Mucosa of stomach (tissue), 1 donor: ENCODE measurements around the gene SMS.

Source experiments
- H3K27me3 ChIP-seq: one replicate; pipeline ENCODE4 v1.7.0; 2013; ENCODE audit warnings: mild to moderate bottlenecking, low read length; ENCODE audit not compliant: control insufficient read depth, insufficient read depth
- H3K36me3 ChIP-seq: one replicate; pipeline ENCODE4 v1.7.0; 2013; ENCODE audit warnings: low read length; ENCODE audit not compliant: control insufficient read depth, insufficient read depth
- H3K4me1 ChIP-seq: one replicate; pipeline ENCODE4 v1.7.0; 2013; ENCODE audit warnings: mild to moderate bottlenecking, low read length; ENCODE audit not compliant: control insufficient read depth, insufficient read depth
- H3K4me3 ChIP-seq: one replicate; pipeline ENCODE4 v1.7.0; 2013; ENCODE audit warnings: low read length
- H3K9ac ChIP-seq: one replicate; pipeline ENCODE4 v1.7.0; 2013; ENCODE audit warnings: mild to moderate bottlenecking, low read length, moderate library complexity
- H3K9me3 ChIP-seq: one replicate; pipeline ENCODE4 v1.7.0; 2013; ENCODE audit warnings: mild to moderate bottlenecking, low read length, moderate library complexity; ENCODE audit not compliant: control insufficient read depth
- donor health status: Pancreatic carcinoma.

SMS gene

DNA sequence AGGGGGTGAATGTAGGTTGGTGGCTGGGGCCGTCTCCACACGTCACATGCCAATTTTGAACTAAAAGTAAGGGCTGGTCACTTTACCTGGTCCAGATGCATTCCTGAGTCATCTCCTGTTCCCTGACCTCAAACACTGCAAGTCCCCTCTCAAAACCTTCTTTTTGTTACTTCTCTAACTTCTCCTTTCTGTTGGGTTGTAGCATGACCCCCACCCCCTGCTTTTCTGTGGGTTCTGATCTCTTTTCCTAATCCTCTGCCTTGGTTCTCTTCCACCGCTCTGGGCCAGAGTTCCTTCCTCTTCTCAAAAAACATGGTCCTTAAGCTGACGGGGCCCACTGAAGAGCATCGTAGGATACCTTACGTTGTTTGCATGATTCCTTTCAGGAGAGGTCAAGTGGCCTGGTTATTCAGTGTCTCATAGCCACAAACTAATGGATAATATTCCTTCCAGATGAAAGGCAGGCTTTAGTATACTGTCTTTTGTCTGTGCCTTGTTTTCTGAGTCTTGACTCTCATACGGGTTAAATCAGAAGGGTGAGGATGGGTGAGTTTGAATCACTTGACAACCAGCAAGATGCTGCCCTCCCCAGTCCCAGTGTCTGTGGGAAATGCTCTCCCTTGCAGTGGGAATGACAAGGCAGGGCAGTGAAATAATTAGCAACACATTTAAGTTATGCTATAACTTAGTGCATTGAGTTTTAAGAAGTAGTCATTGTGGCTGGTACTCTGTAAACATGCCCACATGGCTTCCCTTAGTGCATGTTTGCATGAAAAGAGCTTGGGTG lies 15.1 kb downstream of the SMS start:
- H3K27me3 ChIP-seq: no peaks in the 10 kb centered on the region
- no peaks in the 10 kb centered on the region for H3K9me3 ChIP-seq
- no peak overlapping the region for H3K9ac ChIP-seq
- H3K4me3 ChIP-seq: no peak overlapping the region
- H3K36me3 ChIP-seq: no peaks in the 10 kb centered on the region
- H3K4me1 ChIP-seq: no peaks in the 10 kb centered on the region

DNA sequence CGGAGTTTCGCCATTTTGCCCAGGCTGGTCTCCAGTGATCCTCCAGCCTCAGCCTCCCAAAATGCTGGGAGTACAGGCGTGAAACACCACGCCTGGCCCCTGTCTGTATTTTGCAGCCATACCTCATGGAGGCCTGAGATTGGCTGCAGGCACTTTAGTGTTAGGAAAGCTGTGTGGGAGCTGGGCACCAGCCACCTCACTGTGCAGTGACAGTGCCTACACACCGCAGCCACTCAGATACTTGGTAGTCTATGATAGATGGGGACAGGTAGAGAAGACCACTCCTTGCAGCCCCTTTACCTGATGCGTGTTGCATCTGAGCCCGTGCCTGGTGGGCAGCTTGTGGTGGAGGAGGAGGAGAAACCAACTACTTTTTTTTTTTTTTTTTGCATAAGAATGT lies 16.3 kb downstream of the SMS start:
- H3K36me3 ChIP-seq: no peaks in the 10 kb centered on the region
- no peaks in the 10 kb centered on the region for H3K9me3 ChIP-seq
- no peak overlapping the region for H3K9ac ChIP-seq
- H3K27me3 ChIP-seq: no peaks in the 10 kb centered on the region
- no peak overlapping the region for H3K4me3 ChIP-seq
- H3K4me1 ChIP-seq: no peaks in the 10 kb centered on the region

DNA sequence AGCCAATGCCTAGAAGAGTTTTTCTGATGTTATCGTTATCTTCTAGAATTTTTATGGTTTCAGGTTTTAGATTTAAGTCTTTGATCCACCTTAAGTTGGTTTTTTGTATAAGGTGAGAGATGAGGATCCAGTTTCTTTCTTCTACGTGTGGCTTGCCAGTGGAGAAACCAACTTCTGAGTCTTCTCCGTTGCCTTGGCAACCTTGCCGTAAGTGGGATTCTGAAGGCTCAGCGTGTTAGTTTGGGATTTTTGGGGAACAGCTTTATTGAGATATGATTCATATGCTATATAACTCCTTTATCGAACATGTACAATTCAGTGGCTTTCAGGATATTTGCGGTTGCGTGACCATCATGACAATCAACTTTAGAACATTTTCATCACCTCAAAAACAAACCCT lies 17.7 kb downstream of the SMS start:
- H3K4me3 ChIP-seq: no peak overlapping the region
- H3K27me3 ChIP-seq: no peaks in the 10 kb centered on the region
- no peaks in the 10 kb centered on the region for H3K9me3 ChIP-seq

DNA sequence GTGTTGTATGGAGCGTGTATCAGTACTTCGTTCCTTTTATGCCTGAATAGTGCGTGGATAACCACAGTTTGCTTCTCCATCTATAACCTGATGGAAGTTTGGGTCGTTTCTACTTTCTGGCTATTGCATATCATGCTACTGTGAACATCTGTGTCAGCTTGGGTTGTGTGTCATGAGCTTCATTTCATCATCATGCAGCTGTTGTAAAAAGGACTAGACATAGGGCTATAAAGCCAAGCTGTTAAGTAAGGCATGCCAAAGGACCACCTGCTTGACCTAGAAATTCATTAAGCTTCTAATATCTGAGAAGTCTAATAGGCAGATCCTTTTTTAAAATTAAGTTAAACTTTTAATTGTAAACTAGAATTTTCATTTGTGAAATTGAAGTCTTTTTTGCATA lies 18.4 kb downstream of the SMS start:
- Histone ChIP-seq H3K27me3 (no peaks in the 10 kb centered on the region), H3K4me3 (no peak overlapping the region), H3K9me3 (no peaks in the 10 kb centered on the region), H3K36me3 (no peaks in the 10 kb centered on the region), H3K9ac (no peak overlapping the region), H3K4me1 (no peaks in the 10 kb centered on the region)

More for the DNA sequence above, 17.7 kb downstream of the SMS start:
- Histone ChIP-seq H3K4me1 (no peaks in the 10 kb centered on the region), H3K36me3 (no peaks in the 10 kb centered on the region), H3K9ac (no peak overlapping the region)

DNA sequence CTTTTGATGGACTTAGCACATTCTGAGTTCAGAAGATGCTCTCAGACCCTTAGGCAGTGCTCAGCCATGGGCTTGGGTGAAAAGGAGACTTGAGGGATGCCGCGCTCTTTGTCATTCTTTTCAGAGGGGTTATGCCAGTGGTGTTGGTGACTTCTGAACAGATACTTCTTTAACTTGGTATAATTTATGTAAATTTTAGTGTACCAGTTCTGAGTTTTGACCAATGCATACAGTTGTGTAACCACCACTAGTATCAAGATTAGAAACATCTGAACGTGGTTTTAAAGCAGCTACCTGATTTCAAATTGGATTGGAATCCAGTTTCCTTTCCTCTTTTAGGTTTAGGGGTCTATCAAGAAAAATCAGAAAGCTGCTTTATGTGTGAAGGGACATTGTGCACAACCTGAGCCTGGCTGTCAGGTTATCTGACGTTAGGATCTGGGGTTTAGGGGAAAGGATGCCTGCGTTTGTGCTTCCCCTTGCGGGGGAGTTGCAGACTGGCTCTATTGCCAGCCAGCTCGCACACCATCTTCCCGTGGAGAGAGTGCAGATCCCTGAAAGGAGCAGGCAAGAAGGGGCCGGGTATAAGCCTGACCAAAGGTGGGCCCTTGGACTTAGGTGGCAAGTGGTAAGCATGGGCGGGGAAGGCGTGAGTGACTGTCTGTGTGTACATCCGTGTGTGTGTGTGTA lies 19.0 kb downstream of the SMS start:
- H3K4me1 ChIP-seq: no peaks in the 10 kb centered on the region
- no peaks in the 10 kb centered on the region for H3K9me3 ChIP-seq
- no peaks in the 10 kb centered on the region for H3K27me3 ChIP-seq
- no peaks in the 10 kb centered on the region for H3K36me3 ChIP-seq
- H3K9ac ChIP-seq: no peak overlapping the region
- H3K4me3 ChIP-seq: no peak overlapping the region

DNA sequence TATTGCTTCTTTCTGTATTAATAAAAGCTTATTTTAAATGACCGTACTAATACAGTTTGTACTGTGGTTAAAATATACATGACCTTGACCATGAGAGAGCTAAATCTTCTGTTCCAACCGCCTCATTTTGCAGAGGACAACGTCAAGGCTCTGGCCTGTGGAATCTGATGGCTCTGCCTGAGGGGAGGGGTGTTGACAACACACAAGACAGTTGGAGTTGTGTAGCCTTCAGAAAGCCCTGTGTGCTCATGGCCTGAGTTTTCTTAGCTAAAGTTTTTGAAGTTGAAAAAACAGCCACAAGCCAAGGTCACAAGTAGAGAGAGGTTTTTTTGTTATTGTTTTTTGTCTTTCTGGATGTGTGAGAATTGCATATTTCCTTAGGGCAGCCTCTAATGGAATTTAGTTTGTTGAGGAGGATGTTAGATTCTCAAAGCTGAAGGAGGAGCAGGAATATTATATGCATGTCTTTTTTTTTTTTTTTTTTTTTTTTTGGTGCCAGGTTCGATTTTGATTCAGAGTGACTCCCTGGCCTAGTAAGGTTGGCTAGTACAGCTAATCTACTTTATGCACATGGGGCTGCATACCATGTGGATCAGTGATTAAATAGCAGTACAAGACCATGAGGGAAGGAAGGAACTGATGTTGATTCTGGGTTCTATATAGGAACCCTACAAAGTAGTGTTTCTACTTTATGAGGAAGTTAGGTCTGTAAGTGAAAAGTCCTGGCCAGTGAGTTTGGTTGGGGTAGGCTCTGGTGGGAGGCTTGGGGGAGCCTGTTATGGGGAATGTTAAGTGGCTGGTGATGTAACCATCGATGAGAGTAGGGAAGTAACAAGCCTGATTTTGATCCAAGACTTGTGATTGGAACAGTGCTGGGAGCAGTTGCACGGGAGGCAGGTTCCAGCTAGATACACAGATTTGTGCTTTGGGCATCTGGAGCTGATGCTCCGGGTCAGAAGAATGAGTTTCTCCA lies 20.3 kb downstream of the SMS start:
- Histone ChIP-seq H3K9ac (no peak overlapping the region), H3K4me3 (no peak overlapping the region), H3K9me3 (no peaks in the 10 kb centered on the region), H3K36me3 (no peaks in the 10 kb centered on the region), H3K4me1 (no peaks in the 10 kb centered on the region), H3K27me3 (no peaks in the 10 kb centered on the region)

DNA sequence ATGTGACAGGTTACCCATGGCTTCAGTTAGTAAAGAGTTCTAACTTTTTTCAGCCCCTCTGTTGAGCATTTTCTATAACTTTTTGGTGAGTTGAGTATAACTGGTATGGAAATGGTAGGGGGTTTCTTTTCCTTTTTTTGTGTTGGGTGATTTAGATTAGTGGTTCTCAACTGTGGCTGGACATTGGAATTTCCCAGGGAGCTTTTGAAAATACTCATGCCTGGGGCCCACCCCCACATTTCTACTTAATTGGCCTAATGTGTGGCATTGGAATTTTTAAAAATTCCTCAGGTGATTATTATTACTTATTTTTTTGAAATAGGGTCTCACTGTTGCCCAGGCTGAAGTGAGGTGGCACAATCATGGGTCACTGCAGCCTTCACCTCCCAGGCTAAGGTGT lies 21.9 kb downstream of the SMS start:
- Histone ChIP-seq H3K4me3 (no peak overlapping the region), H3K9ac (no peak overlapping the region), H3K27me3 (no peaks in the 10 kb centered on the region), H3K9me3 (no peaks in the 10 kb centered on the region), H3K4me1 (no peaks in the 10 kb centered on the region), H3K36me3 (no peaks in the 10 kb centered on the region)

DNA sequence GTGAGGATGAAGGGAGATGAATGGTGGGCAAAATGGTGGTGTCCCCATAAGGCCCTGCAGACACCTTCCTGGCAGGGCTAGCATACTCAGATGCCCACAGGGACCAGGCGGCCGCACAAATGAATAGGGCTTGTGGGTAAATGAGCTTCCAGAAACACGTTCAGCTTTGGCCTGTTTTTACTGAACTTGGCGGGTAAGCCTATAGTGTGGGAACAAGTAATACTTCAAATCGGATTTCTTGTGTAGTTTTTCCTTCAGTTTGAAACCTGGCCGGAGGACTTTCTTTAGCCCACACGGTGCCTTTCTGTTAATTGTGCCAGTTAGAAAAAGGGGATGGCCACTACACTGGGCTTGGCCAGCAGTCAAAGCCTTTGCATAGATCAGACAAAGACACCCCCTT lies 22.8 kb downstream of the SMS start:
- Histone ChIP-seq H3K4me1 (no peaks in the 10 kb centered on the region), H3K9me3 (no peaks in the 10 kb centered on the region), H3K36me3 (no peaks in the 10 kb centered on the region), H3K4me3 (no peak overlapping the region), H3K9ac (no peak overlapping the region), H3K27me3 (no peaks in the 10 kb centered on the region)

DNA sequence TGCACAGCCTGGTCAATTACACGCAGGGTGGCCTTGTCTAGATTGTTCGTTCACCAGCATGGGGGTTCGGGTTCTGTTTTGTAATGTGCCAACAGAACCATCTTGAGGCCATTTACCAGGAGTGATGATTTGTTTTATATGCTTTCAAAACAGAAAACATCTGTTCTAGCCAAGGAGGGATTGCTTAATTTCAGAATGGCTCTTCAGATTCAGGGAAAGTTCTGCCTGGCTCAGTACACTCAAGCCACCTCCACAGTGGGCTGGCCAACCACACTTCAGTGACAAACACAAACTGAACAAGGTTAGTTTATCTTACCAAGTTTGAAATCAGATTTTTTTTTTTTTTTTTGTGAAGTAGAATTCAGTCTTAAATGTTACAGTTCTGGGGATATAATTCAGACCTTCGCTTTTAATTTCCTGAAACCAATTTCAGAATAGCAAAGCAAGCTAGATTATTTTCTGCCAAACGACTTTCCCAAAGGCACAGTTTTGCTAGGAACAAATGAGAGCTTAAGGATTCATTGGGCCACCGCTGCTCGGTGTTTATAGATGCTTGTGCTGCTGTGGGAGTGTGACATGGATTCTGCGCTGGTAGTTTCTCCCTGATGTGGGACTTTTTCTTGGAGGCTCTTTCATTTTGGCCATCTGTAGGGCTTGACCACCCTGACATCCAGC lies 23.4 kb downstream of the SMS start:
- H3K9me3 ChIP-seq: no peaks in the 10 kb centered on the region
- H3K9ac ChIP-seq: no peak overlapping the region
- no peak overlapping the region for H3K4me3 ChIP-seq
- H3K36me3 ChIP-seq: no peaks in the 10 kb centered on the region
- no peaks in the 10 kb centered on the region for H3K4me1 ChIP-seq
- no peaks in the 10 kb centered on the region for H3K27me3 ChIP-seq

DNA sequence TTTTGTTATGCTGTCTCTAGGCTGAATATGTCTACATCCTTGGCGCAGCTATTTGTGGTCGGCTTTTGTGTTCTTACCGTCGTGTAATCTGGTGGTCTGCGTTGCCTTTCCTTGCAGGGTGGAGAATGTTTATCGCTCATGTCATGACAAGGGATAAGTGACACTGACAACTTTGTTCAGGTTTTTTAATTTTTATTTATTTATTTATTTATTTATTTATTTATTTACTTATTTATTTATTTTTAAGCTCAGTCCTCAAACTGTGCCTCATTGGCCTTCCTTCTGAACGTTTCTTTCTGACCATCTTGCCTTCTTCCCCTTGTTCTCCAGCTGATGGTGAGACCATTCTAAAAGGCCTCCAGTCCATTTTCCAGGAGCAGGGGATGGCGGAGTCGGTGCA lies 26.4 kb downstream of the SMS start:
- H3K27me3 ChIP-seq: no peaks in the 10 kb centered on the region
- H3K4me3 ChIP-seq: no peak overlapping the region

DNA sequence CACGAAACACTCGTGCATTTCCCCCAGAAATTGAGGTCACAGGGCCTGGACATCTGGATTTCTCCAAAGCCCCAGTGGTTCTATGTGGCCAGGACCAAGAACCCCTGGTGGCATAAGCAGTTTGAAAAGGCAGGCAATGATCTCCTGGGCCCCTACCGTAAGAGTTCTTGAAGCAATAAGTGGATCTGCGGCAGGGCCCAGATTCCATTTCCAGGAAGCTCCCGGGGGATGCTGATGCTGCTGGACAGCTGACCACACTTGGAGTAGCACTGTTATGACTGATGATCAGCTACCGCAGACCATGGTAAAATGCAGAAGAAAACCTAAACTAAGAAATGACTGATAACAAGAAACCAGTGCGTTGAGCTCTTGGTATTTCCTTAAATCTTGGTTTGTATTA lies 27.8 kb downstream of the SMS start:
- H3K9me3 ChIP-seq: no peaks in the 10 kb centered on the region
- no peak overlapping the region for H3K4me3 ChIP-seq
- no peaks in the 10 kb centered on the region for H3K27me3 ChIP-seq
- H3K4me1 ChIP-seq: peaks cover 3% of the 10 kb centered on the region
- no peak overlapping the region for H3K9ac ChIP-seq
- H3K36me3 ChIP-seq: no peaks in the 10 kb centered on the region

More for the DNA sequence above, 26.4 kb downstream of the SMS start:
- no peaks in the 10 kb centered on the region for H3K36me3 ChIP-seq
- no peaks in the 10 kb centered on the region for H3K4me1 ChIP-seq
- H3K9ac ChIP-seq: no peak overlapping the region
- H3K9me3 ChIP-seq: no peaks in the 10 kb centered on the region
